Mesodermal cell (in vitro differentiated cells): ENCODE results near the gene PHACTR1.

Experiments used
- H3K27ac ChIP-seq: 2 replicates; pipeline ENCODE4 v1.7.0; 2013; ENCODE audit warnings: mild to moderate bottlenecking, low read depth, low read length, moderate library complexity; ENCODE audit not compliant: severe bottlenecking
- H3K36me3 ChIP-seq: 2 replicates; pipeline ENCODE4 v1.7.1; 2013; ENCODE audit warnings: mild to moderate bottlenecking, low read length, moderate library complexity; ENCODE audit not compliant: control insufficient read depth, insufficient read depth
- H3K4me1 ChIP-seq: one replicate; pipeline ENCODE4 v1.7.1; 2013; ENCODE audit warnings: mild to moderate bottlenecking, low read length; ENCODE audit not compliant: insufficient read depth, control insufficient read depth, poor library complexity, severe bottlenecking
- H3K4me3 ChIP-seq: 2 replicates; pipeline ENCODE4 v1.7.0; 2013; ENCODE audit warnings: low read length, control low read depth, mild to moderate bottlenecking; ENCODE audit not compliant: insufficient read depth, poor library complexity, severe bottlenecking; ENCODE audit errors: extremely low read depth
- H3K9me3 ChIP-seq: 2 replicates; pipeline ENCODE4 v1.7.1; 2013; ENCODE audit warnings: mild to moderate bottlenecking, low read length, moderate library complexity; ENCODE audit not compliant: control insufficient read depth
- WGBS, 2 experiments: methylation state at CpG; one replicate each; pipeline ENCODE4 v1.1.5; 2013; ENCODE audit warnings: missing lambda C conversion rate in 2 of 2; ENCODE audit not compliant: insufficient coverage in 2 of 2; 5-methylcytosine and 5-hydroxymethylcytosine counted together

The PHACTR1 gene

GRCh38 chr6:12845224-12846004 lies 128.8 kb downstream of the PHACTR1 start:
- Histone ChIP-seq H3K36me3 (no peaks in the 10 kb centered on the region), H3K4me1 (no peaks in the 10 kb centered on the region), H3K9me3 (no peaks in the 10 kb centered on the region), H3K27ac (no peak overlapping the region), H3K4me3 (no peak overlapping the region)
- 94 to 95% methylated on average over 4 to 5 of the region's 10 CpGs for WGBS, 2 experiments

DNA sequence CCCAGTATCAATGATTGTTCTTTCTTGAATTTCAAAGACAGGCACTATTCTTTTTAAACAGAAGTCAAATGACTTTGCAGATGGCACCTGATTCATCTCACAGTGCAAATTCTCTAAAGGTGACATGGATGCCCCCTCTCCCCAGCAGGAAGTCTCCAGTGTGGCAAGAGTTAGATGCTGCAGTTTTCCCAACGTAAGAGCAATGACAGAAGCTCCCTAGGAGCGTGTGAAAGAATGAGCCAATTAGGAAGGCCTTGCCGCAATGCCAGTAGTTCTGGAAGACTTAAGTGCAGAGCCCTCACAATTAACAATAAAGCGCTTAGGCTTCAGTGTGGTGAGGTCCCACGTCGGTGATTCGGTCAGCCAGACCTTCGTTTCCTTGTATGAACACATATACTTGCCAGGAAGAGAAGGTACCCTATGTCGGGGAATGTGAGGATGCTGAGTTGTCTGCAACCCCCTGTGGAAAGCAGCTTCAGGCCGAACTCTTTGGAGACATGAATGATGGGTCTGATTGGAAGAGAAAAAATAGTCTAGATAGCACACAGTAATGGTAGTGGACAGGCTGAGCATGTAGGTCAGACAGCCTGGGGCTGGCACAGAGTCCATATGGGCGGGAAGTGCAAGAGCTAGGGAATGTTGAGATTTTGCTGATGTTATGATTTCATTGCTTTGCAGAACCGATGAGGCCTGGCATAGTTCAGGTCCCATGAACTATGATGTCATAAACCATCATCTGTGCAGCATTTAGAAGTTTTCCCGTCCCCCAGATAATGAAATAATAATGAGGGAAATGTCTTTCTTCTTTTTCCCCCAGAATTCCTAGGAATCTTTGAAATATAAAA lies 132.6 kb downstream of the PHACTR1 start:
- Histone ChIP-seq H3K9me3 (no peaks in the 10 kb centered on the region), H3K4me1 (no peaks in the 10 kb centered on the region), H3K27ac (no peak overlapping the region), H3K4me3 (no peak overlapping the region), H3K36me3 (no peaks in the 10 kb centered on the region)
- 73 to 86% methylated on average over 6 to 12 of the region's 13 CpGs for WGBS, 2 experiments

GRCh38 chr6:12849809-12850198 lies 133.2 kb downstream of the PHACTR1 start:
- Histone ChIP-seq H3K4me3 (no peak overlapping the region), H3K4me1 (no peaks in the 10 kb centered on the region), H3K9me3 (no peaks in the 10 kb centered on the region), H3K36me3 (no peaks in the 10 kb centered on the region), H3K27ac (no peak overlapping the region)
- 100% methylated on average over 1 of the region's 1 CpG; no CpG with 5 or more reads in 1 of the 2 experiments for WGBS, 2 experiments

- Histone ChIP-seq H3K9me3 (no peaks in the 10 kb centered on the region), H3K36me3 (no peaks in the 10 kb centered on the region), H3K4me3 (no peak overlapping the region), H3K27ac (no peak overlapping the region), H3K4me1 (no peaks in the 10 kb centered on the region)
- 86 to 100% methylated on average over 1 to 5 of the region's 6 CpGs for WGBS, 2 experiments
Observed at GRCh38 chr6:12851123-12851695, 134.6 kb downstream of the PHACTR1 start.

DNA sequence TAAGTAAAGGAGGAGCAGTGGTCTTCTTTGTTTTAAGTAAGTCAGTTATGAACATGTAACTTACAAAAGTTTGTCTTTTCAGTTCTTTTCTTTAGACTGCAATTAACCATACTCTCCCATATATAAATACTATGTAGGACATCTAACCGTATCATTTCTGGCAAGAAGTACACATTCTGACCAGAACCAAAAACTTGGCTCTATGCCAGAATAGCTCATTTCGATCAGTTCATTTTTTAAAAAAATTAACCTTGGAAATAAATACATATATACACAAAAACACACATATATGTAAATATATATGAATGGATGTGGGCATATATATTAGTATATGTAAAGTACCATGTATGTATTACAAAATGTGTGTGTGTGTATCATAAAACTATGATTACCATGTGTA lies 145.0 kb downstream of the PHACTR1 start:
- no peaks in the 10 kb centered on the region for H3K36me3 ChIP-seq
- H3K4me3 ChIP-seq: no peak overlapping the region
- 100% methylated on average over 1 of the region's 2 CpGs for WGBS, 2 experiments
- H3K4me1 ChIP-seq: no peaks in the 10 kb centered on the region
- no peak overlapping the region for H3K27ac ChIP-seq
- H3K9me3 ChIP-seq: no peaks in the 10 kb centered on the region

DNA sequence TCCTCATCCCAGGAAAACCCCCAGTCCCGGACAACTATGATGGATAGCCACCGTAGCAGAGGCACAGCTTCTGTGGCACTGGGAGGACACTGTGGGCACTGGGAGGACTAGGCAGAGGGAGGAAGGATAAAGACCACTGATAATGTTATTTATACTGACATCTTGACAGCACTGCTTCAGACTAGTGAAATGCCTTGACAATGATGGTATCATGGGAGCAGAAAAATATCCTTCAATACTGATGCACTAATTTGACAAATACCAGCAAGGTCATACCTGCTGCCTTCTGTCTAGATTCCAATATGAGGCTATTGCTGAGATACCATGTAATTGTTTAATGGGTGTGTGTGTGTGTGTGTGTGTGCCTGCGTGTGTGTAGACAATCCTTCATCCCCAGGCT lies 148.6 kb downstream of the PHACTR1 start:
- no peak overlapping the region for H3K27ac ChIP-seq
- no peaks in the 10 kb centered on the region for H3K36me3 ChIP-seq
- H3K9me3 ChIP-seq: no peaks in the 10 kb centered on the region
- 100% methylated on average over 1 of the region's 3 CpGs; no CpG with 5 or more reads in 1 of the 2 experiments for WGBS, 2 experiments
- no peaks in the 10 kb centered on the region for H3K4me1 ChIP-seq
- H3K4me3 ChIP-seq: no peak overlapping the region

GRCh38 chr6:12865671-12866181 lies 149.2 kb downstream of the PHACTR1 start:
- no peak overlapping the region for H3K4me3 ChIP-seq
- H3K27ac ChIP-seq: no peak overlapping the region
- no peaks in the 10 kb centered on the region for H3K9me3 ChIP-seq
- H3K36me3 ChIP-seq: no peaks in the 10 kb centered on the region
- 90% methylated on average over 2 of the region's 4 CpGs; no CpG with 5 or more reads in 1 of the 2 experiments for WGBS, 2 experiments
- no peaks in the 10 kb centered on the region for H3K4me1 ChIP-seq

DNA sequence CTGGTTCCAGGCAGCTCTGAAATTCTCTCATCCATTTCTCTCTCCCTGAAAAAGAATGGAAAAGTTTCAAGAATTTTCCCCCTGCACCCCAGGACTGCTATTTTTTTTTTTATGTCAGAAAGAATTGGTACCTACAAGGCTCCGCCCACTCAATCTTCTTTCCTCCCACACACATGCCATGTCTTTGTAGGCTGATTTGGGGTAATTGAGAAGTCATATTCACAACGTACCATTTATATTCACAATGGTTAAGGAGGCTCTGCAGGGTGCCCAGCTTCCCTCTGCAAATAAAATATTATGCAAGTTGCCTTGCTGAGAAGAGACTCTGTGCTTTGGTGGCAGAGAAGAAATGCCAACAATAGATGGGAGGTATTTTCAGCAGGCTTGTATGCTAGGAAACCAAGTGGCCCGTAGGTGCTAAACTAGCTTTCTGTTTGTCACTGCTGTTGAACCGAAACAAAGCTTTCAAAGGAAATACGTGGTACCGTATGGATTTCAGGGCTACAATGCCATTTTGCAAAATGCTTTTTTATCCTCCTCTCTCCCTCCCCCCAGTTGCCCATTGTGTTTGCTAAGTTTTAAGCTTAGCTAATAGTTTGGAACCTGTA lies 150.0 kb downstream of the PHACTR1 start:
- Histone ChIP-seq H3K4me1 (no peaks in the 10 kb centered on the region), H3K4me3 (no peak overlapping the region)
- 70 to 91% methylated on average over 1 to 3 of the region's 6 CpGs for WGBS, 2 experiments

DNA sequence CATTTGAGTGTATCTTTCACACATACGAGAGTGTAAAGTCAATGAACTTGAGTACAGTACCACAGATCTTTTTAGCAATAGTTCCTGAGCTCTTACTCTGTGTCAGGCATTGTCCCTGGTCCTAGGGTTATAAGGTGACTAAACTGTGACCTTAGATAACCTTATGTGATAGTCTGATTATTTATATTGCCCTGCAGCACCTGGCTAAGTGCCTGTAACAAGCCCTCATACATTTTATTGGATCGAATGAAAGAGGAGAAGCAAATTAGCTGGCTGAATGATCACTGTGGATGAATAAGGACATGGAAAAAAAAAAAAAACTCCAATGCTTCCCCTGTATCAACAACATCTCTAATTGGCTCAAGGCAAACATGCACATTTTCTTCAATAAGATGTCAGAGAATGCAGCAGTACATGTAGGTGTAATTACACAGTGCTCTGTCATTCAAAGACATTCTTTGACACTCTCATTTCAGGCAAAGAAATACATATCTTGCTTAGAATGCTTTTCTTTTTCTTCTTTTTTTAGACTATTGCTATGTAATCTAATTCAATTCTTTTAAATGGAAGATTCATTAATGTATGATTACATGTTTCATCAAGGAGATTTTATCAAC lies 153.4 kb downstream of the PHACTR1 start:
- no peak overlapping the region for H3K27ac ChIP-seq
- no peaks in the 10 kb centered on the region for H3K36me3 ChIP-seq
- H3K4me1 ChIP-seq: no peaks in the 10 kb centered on the region
- no CpG with 5 or more reads among the region's 2 CpGs for WGBS, 2 experiments
- H3K9me3 ChIP-seq: no peaks in the 10 kb centered on the region
- no peak overlapping the region for H3K4me3 ChIP-seq

More for the DNA sequence above, 150.0 kb downstream of the PHACTR1 start:
- Histone ChIP-seq H3K9me3 (no peaks in the 10 kb centered on the region), H3K27ac (no peak overlapping the region), H3K36me3 (no peaks in the 10 kb centered on the region)

DNA sequence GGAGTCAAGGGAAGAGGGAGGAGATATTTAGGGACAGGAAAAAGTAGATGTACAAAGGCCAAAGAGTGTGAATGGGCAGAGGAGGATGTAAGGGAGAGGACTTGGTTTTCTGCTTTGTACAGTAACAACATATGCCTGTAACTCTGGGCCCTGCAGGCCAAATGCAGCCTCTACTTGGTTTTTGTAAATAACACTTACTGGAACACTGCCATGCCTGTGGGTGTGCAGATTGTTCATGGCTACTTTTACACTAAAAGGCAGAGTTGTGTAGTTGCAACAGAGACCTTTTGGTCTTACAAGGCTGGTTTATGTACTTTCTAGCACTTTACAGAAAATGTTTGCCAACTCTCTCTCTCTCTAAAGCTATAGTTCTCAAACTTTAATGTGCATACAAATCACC lies 157.1 kb downstream of the PHACTR1 start:
- no peak overlapping the region for H3K4me3 ChIP-seq
- no peaks in the 10 kb centered on the region for H3K36me3 ChIP-seq
- H3K9me3 ChIP-seq: no peaks in the 10 kb centered on the region
- no peak overlapping the region for H3K27ac ChIP-seq
- H3K4me1 ChIP-seq: no peaks in the 10 kb centered on the region
